ENCODE measurements around the gene NISCH. TPM values are rescaled to one million over a fixed set of nuclear protein-coding genes. Genes with fewer than 3 reads are reported as not detected.

NISCH gene
- total RNA-seq, 2 donors from 2014 or later, result 29.2 to 49.6 TPM

DNA sequence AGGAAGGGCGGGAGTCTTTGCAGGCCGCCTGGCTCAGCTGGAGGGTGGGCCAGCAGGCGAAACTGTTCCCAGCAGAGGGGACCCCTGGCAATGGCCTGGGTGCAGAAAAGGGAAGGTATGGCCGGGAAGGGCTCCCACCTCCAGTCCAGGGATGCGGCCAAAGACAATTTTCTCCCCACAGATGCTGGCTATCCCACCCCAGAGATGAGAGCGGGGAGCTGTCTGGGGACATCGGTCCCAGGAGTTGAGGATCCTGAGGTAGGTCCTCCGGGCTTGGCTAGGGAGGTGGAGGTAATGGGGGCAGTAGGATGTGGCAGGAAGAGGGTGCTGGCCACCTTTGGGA lies 12.2 kb upstream of the NISCH start:
- no peaks in the 10 kb centered on the region for H3K27me3 ChIP-seq
- no peak for DNase-seq (ENCODE audit: low spot score)
- no peak for TF ChIP-seq CTCF (IDR thresholded peaks at IDR 0.05)
- H3K9me3 ChIP-seq, result no peaks in the 10 kb centered on the region
- H3K36me3 ChIP-seq, result no peaks in the 10 kb centered on the region
- peak overlapping the region; percentile 23 to 42 for H3K4me3 ChIP-seq
- peaks cover 0 to 19% of the 10 kb centered on the region in 2 donors for H3K4me1 ChIP-seq
- peak overlapping the region in 1 of 2 donors; percentile 39 for H3K27ac ChIP-seq

DNA sequence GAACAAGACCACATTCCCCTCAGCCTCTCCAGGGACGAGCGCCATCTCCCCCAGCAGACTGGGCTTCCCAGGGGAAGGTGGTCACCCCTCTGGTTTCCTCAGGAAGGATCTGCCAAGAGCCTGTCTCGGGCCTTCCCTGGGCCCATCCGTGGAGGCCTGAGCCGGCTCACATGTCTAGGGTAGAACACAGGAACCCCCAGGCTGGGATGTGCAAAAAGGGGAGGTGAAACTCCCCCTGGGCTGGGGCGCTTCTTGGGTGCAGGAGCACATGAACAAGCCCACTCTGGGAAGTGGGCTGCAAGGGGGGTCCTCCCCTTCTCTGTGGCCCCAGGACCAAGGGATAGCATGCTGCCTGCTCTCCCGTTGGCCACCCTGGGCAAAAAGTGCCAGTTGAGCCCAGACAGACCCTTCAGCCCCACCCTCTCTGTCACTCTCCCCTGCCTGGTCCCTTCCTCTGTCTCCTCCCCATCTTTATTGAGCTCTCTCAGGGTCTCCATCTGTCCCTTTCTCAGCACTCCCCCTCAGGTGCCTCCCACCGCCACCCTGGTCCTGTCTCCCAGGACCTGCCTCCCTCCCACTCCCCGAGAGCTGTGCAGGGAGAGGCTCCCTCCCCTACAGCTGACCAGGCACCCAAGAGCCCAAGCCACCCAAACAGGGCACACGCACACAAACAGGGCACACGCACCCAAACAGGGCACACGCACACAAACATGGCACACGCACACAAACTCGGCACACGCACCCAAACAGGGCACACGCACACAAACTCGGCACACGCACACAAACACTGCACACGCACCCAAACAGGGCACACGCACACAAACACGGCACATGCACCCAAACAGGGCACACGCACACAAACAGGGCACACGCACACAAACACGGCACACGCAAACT lies 11.4 kb upstream of the NISCH start:
- Histone ChIP-seq H3K9me3 (no peaks in the 10 kb centered on the region), H3K36me3 (no peaks in the 10 kb centered on the region), H3K4me1 (peaks cover 0 to 25% of the 10 kb centered on the region in 2 donors), H3K27me3 (no peaks in the 10 kb centered on the region), H3K27ac (no peak overlapping the region), H3K4me3 (peak overlapping the region; percentile 20 to 42)
- DNase-seq (ENCODE audit: low spot score), result no peak
- TF ChIP-seq CTCF (IDR thresholded peaks at IDR 0.05), result no peak

- no peak within 1 kb of the TSS for H3K27ac ChIP-seq
- H3K27me3 ChIP-seq, result no peaks in the 10 kb centered on the region
- TF ChIP-seq CTCF (IDR thresholded peaks at IDR 0.05), result peak; percentile 44 to 67
Measured at GRCh38 chr3:52444860-52445793, 10.3 kb upstream of the NISCH start, which contains the start of gene SEMA3G. Gene SEMA3G, minus strand, starts transcription at chr3:52445103. Its CDS starts 76 bp downstream, at chr3:52445027.

GRCh38 chr3:52446042-52446441 lies 9.4 kb upstream of the NISCH start:
- Histone ChIP-seq H3K4me1 (peaks cover 0 to 38% of the 10 kb centered on the region in 2 donors), H3K36me3 (peaks cover 16% of the 10 kb centered on the region), H3K4me3 (no peak overlapping the region), H3K27me3 (no peaks in the 10 kb centered on the region), H3K9me3 (no peaks in the 10 kb centered on the region), H3K27ac (peak overlapping the region in 1 of 2 donors; percentile 47)
- no peak for DNase-seq (ENCODE audit: low spot score)
- no peak for TF ChIP-seq CTCF (IDR thresholded peaks at IDR 0.05)

More at GRCh38 chr3:52444860-52445793, 10.3 kb upstream of the NISCH start, which contains the start of gene SEMA3G:
- peak within 1 kb of the TSS; percentile 20 to 42 for H3K4me3 ChIP-seq
- H3K9me3 ChIP-seq, result no peaks in the 10 kb centered on the region
- H3K36me3 ChIP-seq, result peaks cover 6% of the 10 kb centered on the region
- DNase-seq (ENCODE audit: low spot score), result no peak
- H3K4me1 ChIP-seq, result peaks cover 0 to 29% of the 10 kb centered on the region in 2 donors

DNA sequence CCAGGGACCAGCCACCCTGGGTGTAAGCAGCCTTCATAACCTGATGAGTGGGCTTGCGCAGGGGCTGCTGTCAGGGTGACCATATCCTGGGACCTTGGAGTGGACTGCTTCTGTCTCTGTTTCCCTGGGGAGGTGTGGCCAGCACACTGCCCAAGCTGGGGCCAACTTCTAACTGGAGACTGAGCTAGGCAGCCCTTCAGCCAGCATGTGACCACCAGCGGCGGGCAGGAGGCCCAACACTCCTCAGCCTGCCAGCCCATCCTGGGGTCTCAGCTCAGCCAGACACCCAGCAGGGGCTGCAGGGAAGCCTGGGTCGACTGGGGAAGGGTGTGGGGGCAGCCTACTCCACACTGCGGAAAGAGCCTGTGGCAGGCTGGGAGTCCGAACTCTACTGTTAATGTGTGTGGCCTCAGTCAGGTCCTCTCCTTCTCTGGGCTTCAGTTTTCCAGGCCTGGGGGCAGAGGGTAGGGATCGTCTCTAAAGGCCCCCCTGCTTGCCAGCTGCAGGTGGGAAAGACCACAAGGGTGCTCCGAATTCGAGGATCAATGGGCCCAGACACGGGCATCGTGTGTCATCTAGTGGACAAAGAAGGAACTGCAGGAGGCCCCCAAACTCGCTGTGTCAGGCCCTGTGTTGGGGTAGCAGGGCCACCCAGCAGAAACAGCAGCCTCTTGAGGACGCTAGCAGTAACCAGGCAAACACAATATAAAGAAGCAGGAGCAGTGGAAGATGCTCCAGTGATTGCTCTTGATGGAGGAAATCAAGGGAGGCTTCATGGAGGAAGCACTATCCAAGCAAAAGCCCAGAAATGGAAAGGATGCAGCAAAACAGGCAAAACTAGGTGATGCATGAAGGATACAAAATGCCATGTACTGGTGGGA lies 8.5 kb upstream of the NISCH start:
- Histone ChIP-seq H3K9me3 (no peaks in the 10 kb centered on the region), H3K27ac (peak overlapping the region in 1 of 2 donors; percentile 89), H3K27me3 (no peaks in the 10 kb centered on the region), H3K4me1 (peaks cover 0 to 43% of the 10 kb centered on the region in 2 donors), H3K4me3 (no peak overlapping the region), H3K36me3 (peaks cover 24% of the 10 kb centered on the region)
- peak; percentile 73 for DNase-seq (ENCODE audit: low spot score)
- peak; percentile 100 for TF ChIP-seq CTCF (IDR thresholded peaks at IDR 0.05)
